ENCODE results near the gene TNFRSF21.

The TNFRSF21 gene

GRCh38 chr6:47209632-47210031 is 100.1 kb downstream of the TNFRSF21 start:
- DNase-seq (ENCODE audit: low read depth), result no peak

DNA sequence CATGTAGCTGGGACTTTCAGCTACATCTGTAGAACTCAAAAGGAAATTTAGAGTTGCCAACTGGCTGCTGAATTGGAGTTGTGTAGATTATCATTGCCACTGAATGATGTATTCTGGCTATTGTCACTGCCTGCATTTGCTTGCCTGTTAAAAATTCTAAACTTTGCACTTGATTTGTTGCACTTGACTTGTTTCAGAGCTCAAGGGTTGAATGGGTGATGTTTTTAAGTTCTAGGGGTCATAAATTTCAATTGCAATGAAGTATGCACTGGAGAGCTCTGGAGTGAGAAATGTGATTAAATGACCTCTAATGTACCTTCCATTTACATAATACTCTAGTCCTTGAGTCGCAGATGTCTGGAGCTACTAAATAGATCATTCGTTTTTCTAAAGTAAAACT is 102.4 kb downstream of the TNFRSF21 start:
- no peak for DNase-seq (ENCODE audit: low read depth)

- DNase-seq (ENCODE audit: low read depth), result no peak
Observed at GRCh38 chr6:47206626-47207025, 103.1 kb downstream of the TNFRSF21 start.

- no peak for DNase-seq (ENCODE audit: low read depth)
Observed at GRCh38 chr6:47203938-47204611, 105.6 kb downstream of the TNFRSF21 start.

- no peak for DNase-seq (ENCODE audit: low read depth)
Observed at GRCh38 chr6:47203266-47203937, 106.3 kb downstream of the TNFRSF21 start.

- DNase-seq (ENCODE audit: low read depth), result no peak
Observed at GRCh38 chr6:47202644-47203205, 107.0 kb downstream of the TNFRSF21 start.

- DNase-seq (ENCODE audit: low read depth), result no peak
Observed at GRCh38 chr6:47200536-47201334, 109.0 kb downstream of the TNFRSF21 start.

DNA sequence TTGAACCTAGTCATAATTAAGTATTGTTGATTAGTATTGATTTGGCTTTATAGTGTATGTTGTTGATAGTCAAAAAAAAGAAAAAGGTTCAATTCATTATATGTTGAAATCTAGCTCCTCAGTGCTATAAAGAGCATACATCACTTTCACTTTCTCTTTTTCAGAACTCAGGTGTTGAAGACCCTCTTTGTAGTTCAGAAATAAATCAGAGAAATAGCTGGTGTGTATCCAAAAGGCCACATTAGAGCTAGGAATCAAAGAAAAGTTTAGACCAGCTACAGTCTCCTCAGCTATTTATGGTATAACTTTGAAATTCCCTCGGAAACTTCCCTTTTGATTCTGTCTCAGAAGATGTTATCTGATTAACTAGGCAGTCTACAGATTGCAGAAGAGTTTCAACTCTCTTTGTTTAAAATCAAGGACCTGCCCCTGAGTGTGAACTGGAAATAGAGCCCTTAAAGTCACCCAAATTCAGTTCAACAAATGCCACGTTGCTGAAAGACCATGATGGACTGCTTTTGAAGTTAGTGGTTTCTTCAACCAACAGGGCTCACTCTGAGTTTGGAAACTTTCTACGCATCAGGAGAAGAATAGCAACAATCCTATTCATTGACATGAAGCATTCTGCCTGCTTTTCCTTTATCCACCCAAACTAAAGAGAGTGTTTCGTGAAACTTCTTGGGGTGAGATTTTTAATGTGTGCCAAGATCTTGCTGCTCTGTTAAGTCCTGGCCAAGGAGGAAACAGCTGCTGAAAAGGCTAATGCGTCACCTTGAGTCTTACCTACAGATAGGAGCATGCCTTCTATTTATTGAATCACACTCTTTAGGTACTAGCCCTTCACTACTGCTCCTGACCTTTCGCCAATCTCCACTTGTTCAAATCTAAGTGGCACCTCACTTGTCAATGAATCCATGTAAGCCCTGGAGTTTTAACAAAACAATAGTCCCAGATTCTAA is 111.7 kb downstream of the TNFRSF21 start:
- no peak for DNase-seq (ENCODE audit: low read depth)

DNA sequence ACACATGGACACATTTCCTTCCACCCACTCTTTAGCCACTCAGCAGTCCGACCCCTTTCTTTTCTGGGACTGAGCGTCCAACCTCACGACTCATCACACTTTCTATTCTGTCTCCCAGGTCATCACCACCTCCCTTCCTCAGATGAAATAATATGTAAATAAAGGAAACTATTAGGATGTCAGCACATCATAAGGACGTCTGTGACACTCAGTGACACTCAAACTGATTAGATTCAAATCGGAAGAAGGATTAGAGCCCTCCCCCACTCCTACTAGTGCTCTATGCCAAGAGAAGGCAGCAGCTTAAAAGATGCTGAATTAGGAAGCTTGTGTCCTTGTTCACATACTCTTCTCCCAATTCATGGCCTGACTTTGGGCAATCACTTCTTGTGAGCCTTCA is 113.6 kb downstream of the TNFRSF21 start:
- DNase-seq (ENCODE audit: low read depth), result no peak

GRCh38 chr6:47195011-47195650 is 114.6 kb downstream of the TNFRSF21 start:
- no peak for DNase-seq (ENCODE audit: low read depth)

GRCh38 chr6:47188588-47189021 is 121.1 kb downstream of the TNFRSF21 start:
- DNase-seq (ENCODE audit: low read depth), result no peak

DNA sequence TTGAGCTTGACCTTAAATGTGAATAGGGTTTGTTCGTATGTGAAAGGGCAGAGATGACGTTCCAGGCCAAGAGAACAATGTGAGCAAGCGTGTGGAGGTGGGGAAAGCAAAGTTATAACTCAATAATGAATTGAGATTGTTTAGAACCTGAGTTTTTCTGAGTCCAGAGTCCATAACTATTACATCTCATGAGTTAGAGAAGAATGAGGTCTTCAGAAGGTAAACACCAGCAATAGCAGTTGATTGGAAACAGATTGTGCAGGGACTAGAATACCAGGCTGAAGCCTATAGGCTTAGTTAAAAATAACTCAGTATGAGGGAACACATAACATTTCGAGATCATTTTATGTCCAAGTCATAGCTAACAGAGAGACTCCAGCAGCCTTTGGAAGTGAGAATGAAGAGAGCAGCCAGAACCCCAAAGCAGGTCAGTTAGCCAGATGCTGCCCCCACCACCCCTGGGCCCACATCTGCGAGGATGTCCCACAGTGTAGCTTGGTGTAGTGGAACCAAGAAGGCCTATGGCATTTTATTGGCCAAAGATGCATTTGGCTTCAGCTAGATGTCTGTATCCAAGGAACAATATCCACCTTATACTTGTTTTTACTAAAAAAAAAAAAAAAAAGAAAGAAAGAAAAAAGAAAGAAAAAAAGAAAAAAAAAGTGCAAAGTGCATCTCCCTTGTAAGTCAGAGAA is 121.7 kb downstream of the TNFRSF21 start:
- DNase-seq (ENCODE audit: low read depth), result no peak

DNA sequence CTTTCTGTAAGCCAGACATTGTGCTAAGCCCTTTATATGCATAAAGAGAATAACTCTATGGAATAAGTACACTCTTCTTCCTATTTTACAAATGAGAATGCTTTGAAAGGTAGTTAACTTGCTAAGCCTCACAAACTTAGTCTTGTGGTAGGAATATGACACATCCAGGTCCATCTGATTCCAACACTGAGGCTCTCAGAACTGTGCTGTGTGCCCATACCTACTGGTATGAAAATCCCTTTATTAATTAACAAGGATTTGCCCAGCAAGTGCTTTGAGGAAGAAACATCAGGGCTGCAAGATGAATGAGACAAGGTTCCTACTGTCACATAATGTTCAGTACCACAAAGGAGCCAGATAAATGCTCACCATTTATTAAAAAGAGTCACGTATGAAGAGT is 122.6 kb downstream of the TNFRSF21 start:
- no peak for DNase-seq (ENCODE audit: low read depth)

DNA sequence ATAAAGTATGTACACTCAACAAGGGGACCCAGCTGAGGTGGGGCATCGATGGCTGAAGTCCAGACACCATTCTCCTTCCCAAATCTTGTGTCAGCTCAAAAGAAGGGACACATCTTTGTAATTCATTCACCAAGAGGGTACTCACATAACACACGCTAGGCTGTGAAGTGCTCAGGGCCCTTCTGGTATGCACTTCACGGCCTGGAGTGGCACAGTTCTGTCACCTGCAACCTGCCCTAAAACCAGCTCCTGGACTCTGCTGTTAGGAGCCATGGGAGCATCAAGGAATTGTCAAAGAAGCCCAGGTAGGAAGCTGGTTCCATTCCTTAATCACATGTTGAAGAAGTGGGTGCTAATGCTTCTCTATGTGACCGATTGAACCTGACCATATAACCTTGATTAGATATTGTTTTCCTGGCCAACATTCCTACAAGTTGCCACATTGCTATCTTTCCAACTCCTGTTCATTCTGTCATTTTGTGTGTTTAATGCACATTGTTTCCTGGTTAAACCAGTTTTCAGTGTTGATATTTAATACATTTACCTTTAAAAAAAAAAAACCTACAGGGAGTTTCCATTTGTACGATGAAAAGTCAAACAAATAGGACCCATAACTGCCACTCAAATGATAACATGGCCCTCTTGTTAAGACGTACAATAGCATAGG is 127.3 kb downstream of the TNFRSF21 start:
- no peak for DNase-seq (ENCODE audit: low read depth)

- no peak for DNase-seq (ENCODE audit: low read depth)
Observed at GRCh38 chr6:47181681-47182080, 128.0 kb downstream of the TNFRSF21 start.
